ENCODE data around the gene LSR. TPM values are rescaled to one million over a fixed set of nuclear protein-coding genes. Genes with fewer than 3 reads are reported as not detected.

The LSR gene
- polyA plus RNA-seq, 1 donor (not counting 4 experiments of a cell fraction or from before 2014, with no cell fraction given), result 51.3 TPM

DNA sequence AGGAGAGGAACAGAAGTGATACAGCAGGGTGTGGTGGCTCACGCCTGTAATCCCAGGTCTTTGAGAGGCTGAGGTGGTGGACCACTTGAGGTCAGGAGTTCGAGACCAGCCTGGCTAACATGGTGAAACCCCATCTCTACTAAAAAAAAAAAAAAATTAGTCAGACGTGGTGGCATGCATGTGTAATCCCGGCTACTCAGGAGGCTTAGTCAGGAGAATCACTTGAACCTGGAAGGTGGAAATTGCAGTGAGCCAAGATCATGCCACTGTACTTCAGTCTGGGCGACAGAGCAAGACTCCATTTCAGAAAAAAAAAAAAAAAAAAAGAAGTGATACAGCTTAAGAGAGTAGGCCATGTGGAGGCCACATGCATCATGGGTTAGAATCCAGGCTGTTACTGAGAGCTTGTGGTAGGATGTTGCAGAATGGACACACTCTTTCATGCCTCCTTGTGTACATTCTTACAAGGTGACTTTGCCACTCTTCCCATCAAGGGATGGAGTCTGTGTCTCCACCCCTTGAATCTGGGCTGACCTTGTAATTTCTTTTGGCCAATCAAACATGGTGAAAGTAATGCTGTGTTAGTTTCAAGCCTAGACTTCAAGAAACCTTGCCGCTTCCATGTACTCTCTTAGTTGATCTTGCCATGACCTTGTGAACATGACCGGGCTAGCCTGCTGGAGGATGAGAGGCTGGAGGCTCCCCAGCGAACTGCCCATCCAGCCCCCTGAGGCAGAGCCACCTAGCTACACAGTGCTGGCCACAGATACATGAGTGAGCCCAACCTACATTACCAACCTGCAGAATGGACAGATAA, 32.6 kb upstream of the LSR start:
- no peak overlapping the region for H3K4me2 ChIP-seq (ENCODE audit: control insufficient read depth, extremely low read depth, insufficient read depth, low read depth, low read length)
- H3K9me1 ChIP-seq (ENCODE audit: control insufficient read depth, extremely low read depth, insufficient read depth, low read length), result no peaks in the 10 kb centered on the region
- H3K9me3 ChIP-seq (ENCODE audit: control insufficient read depth, low read depth, low read length), result no peaks in the 10 kb centered on the region
- H3K27ac ChIP-seq (ENCODE audit: control insufficient read depth, insufficient read depth, low read length), result no peak overlapping the region
- H2AFZ ChIP-seq (ENCODE audit: control insufficient read depth, low read length), result no peak overlapping the region
- DNase-seq (ENCODE audit: low read depth, low spot score), result peak; percentile 7
- peaks cover 3% of the 10 kb centered on the region for H4K20me1 ChIP-seq (ENCODE audit: control insufficient read depth, extremely low read depth, insufficient read depth, low read length)
- peaks cover 12% of the 10 kb centered on the region for H3K4me1 ChIP-seq (ENCODE audit: control insufficient read depth, extremely low read depth, insufficient read depth, low read length)
- no peaks in the 10 kb centered on the region for H3K36me3 ChIP-seq (ENCODE audit: control insufficient read depth in 2 of 2, extremely low read depth in 1 of 2, insufficient read depth in 2 of 2, low read length in 2 of 2)
- dilution Hi-C loops (cut with MboI; ENCODE audit: extremely low pct_ligation_motif_present, low sequenced_read_pairs), result no loop called here
- FAIRE-seq, result no peak
- no peaks in the 10 kb centered on the region for H3K27me3 ChIP-seq (ENCODE audit: control insufficient read depth, extremely low read depth, insufficient read depth, low read length)
- no peak for TF ChIP-seq CTCF (optimal IDR thresholded peaks at IDR 0.05 in 1 of 3, IDR thresholded peaks at IDR 0.05 in 1 of 3, conservative IDR thresholded peaks at IDR 0.05 in 1 of 3; ENCODE audit: extremely low read depth in 1 of 3, insufficient read depth in 2 of 3, low read length in 3 of 3)
- no peak overlapping the region for H3K9ac ChIP-seq (ENCODE audit: control insufficient read depth, extremely low read depth, insufficient read depth, low read length)
- no peaks in the 10 kb centered on the region for H3K79me2 ChIP-seq (ENCODE audit: control insufficient read depth, insufficient read depth, low read length)
- no peak overlapping the region for H3K4me3 ChIP-seq (ENCODE audit: control insufficient read depth in 2 of 3, extremely low read depth in 1 of 3, insufficient read depth in 2 of 3, low read depth in 1 of 3, low read length in 3 of 3)

GRCh38 chr19:35216833-35217648, 31.8 kb upstream of the LSR start:
- no peak overlapping the region for H3K27ac ChIP-seq (ENCODE audit: control insufficient read depth, insufficient read depth, low read length)
- TF ChIP-seq EZH2 (IDR thresholded peaks at IDR 0.05; ENCODE audit: low read length) (no peak), CTCF (optimal IDR thresholded peaks at IDR 0.05 in 1 of 3, IDR thresholded peaks at IDR 0.05 in 1 of 3, conservative IDR thresholded peaks at IDR 0.05 in 1 of 3; ENCODE audit: extremely low read depth in 1 of 3, insufficient read depth in 2 of 3, low read length in 3 of 3) (peak in 1 of 3 experiments; percentile 39)
- H3K4me2 ChIP-seq (ENCODE audit: control insufficient read depth, extremely low read depth, insufficient read depth, low read depth, low read length), result no peak overlapping the region
- FAIRE-seq, result no peak
- no peaks in the 10 kb centered on the region for H3K27me3 ChIP-seq (ENCODE audit: control insufficient read depth, extremely low read depth, insufficient read depth, low read length)
- no peak overlapping the region for H2AFZ ChIP-seq (ENCODE audit: control insufficient read depth, low read length)
- DNase-seq (ENCODE audit: low read depth, low spot score), result no peak
- H3K36me3 ChIP-seq (ENCODE audit: control insufficient read depth in 2 of 2, extremely low read depth in 1 of 2, insufficient read depth in 2 of 2, low read length in 2 of 2), result no peaks in the 10 kb centered on the region
- no peak overlapping the region for H3K9ac ChIP-seq (ENCODE audit: control insufficient read depth, extremely low read depth, insufficient read depth, low read length)
- no peak overlapping the region for H3K4me3 ChIP-seq (ENCODE audit: control insufficient read depth in 2 of 3, extremely low read depth in 1 of 3, insufficient read depth in 2 of 3, low read depth in 1 of 3, low read length in 3 of 3)
- no peaks in the 10 kb centered on the region for H3K9me1 ChIP-seq (ENCODE audit: control insufficient read depth, extremely low read depth, insufficient read depth, low read length)
- H3K79me2 ChIP-seq (ENCODE audit: control insufficient read depth, insufficient read depth, low read length), result no peaks in the 10 kb centered on the region
- dilution Hi-C loops (cut with MboI; ENCODE audit: extremely low pct_ligation_motif_present, low sequenced_read_pairs), result no loop called here
- peaks cover 3% of the 10 kb centered on the region for H4K20me1 ChIP-seq (ENCODE audit: control insufficient read depth, extremely low read depth, insufficient read depth, low read length)
- no peaks in the 10 kb centered on the region for H3K9me3 ChIP-seq (ENCODE audit: control insufficient read depth, low read depth, low read length)
- H3K4me1 ChIP-seq (ENCODE audit: control insufficient read depth, extremely low read depth, insufficient read depth, low read length), result peaks cover 12% of the 10 kb centered on the region
